ENCODE measurements around the gene MYL4.

The MYL4 gene

GRCh38 chr17:47244697-47245096, 35.5 kb downstream of the MYL4 start:
- no peaks in the 10 kb centered on the region for H3K79me2 ChIP-seq (ENCODE audit: insufficient read depth, low read length)
- H3K4me1 ChIP-seq (ENCODE audit: insufficient read depth, low read length, poor library complexity, severe bottlenecking): peaks cover 31% of the 10 kb centered on the region
- TF ChIP-seq EZH2phosphoT487 (IDR thresholded peaks at IDR 0.05; ENCODE audit: borderline replicate concordance): no peak
- TF ChIP-seq, protein P1, sequence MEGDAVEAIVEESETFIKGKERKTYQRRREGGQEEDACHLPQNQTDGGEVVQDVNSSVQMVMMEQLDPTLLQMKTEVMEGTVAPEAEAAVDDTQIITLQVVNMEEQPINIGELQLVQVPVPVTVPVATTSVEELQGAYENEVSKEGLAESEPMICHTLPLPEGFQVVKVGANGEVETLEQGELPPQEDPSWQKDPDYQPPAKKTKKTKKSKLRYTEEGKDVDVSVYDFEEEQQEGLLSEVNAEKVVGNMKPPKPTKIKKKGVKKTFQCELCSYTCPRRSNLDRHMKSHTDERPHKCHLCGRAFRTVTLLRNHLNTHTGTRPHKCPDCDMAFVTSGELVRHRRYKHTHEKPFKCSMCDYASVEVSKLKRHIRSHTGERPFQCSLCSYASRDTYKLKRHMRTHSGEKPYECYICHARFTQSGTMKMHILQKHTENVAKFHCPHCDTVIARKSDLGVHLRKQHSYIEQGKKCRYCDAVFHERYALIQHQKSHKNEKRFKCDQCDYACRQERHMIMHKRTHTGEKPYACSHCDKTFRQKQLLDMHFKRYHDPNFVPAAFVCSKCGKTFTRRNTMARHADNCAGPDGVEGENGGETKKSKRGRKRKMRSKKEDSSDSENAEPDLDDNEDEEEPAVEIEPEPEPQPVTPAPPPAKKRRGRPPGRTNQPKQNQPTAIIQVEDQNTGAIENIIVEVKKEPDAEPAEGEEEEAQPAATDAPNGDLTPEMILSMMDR (conservative IDR thresholded peaks at IDR 0.05; ENCODE audit: low read length): no peak
- no peak overlapping the region for H3K9ac ChIP-seq (ENCODE audit: low read depth, low read length, poor library complexity, severe bottlenecking)
- no peaks in the 10 kb centered on the region for H3F3A ChIP-seq (ENCODE audit: low read depth)
- no peaks in the 10 kb centered on the region for H3K9me3 ChIP-seq (ENCODE audit: insufficient read depth, low read depth, low read length)
- H4K20me1 ChIP-seq (ENCODE audit: insufficient read depth, low read length, poor library complexity, severe bottlenecking): no peaks in the 10 kb centered on the region
- H3K4me3 ChIP-seq (ENCODE audit: low read length, poor library complexity, severe bottlenecking): no peak overlapping the region
- H3K27me3 ChIP-seq (ENCODE audit: insufficient read depth, low read length, poor library complexity, severe bottlenecking): no peaks in the 10 kb centered on the region
- H3K9me2 ChIP-seq (replicated peaks; ENCODE audit: low read depth, low read length): no peaks in the 10 kb centered on the region
- H3K4me2 ChIP-seq (ENCODE audit: low read depth, low read length, poor library complexity, severe bottlenecking): no peak overlapping the region
- H2AFZ ChIP-seq (ENCODE audit: low read length): 0 out of 2 replicates have a peak overlapping the region, but pooled peaks have one; percentile 1
- H3K36me3 ChIP-seq (ENCODE audit: insufficient read depth, low read length): no peaks in the 10 kb centered on the region

DNA sequence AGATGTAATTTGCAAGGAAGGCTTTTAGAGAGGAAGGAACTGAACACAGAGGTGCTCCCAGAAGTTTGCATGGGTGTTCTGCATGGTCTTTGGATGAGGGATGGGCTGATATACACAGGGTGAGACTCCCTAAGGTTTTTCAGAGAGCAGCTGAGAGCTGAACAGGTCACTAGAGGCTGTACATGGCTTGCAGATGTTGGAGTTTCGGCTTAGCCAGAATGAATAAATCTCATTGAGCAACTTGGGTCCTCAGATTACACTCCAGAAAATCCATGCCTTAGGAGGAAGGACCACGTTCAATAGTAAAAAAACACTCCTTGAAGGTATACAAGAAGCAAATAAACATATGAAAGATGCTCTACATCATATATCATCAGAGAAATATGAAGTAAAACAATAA, 37.0 kb downstream of the MYL4 start:
- no peaks in the 10 kb centered on the region for H3K9me2 ChIP-seq (replicated peaks; ENCODE audit: low read depth, low read length)
- H3K79me2 ChIP-seq (ENCODE audit: insufficient read depth, low read length): no peaks in the 10 kb centered on the region
- no peak overlapping the region for H3K9ac ChIP-seq (ENCODE audit: low read depth, low read length, poor library complexity, severe bottlenecking)
- peaks cover 17% of the 10 kb centered on the region for H3K4me1 ChIP-seq (ENCODE audit: insufficient read depth, low read length, poor library complexity, severe bottlenecking)
- no peak overlapping the region for H2AFZ ChIP-seq (ENCODE audit: low read length)
- H3K27me3 ChIP-seq (ENCODE audit: insufficient read depth, low read length, poor library complexity, severe bottlenecking): no peaks in the 10 kb centered on the region
- no peak overlapping the region for H3K4me2 ChIP-seq (ENCODE audit: low read depth, low read length, poor library complexity, severe bottlenecking)
- H3K36me3 ChIP-seq (ENCODE audit: insufficient read depth, low read length): no peaks in the 10 kb centered on the region
- H4K20me1 ChIP-seq (ENCODE audit: insufficient read depth, low read length, poor library complexity, severe bottlenecking): no peaks in the 10 kb centered on the region
- no peaks in the 10 kb centered on the region for H3K9me3 ChIP-seq (ENCODE audit: insufficient read depth, low read depth, low read length)
- H3K4me3 ChIP-seq (ENCODE audit: low read length, poor library complexity, severe bottlenecking): no peak overlapping the region
- TF ChIP-seq, protein P1 (conservative IDR thresholded peaks at IDR 0.05; ENCODE audit: low read length): no peak
- TF ChIP-seq EZH2phosphoT487 (IDR thresholded peaks at IDR 0.05; ENCODE audit: borderline replicate concordance): no peak
- H3F3A ChIP-seq (ENCODE audit: low read depth): no peaks in the 10 kb centered on the region

DNA sequence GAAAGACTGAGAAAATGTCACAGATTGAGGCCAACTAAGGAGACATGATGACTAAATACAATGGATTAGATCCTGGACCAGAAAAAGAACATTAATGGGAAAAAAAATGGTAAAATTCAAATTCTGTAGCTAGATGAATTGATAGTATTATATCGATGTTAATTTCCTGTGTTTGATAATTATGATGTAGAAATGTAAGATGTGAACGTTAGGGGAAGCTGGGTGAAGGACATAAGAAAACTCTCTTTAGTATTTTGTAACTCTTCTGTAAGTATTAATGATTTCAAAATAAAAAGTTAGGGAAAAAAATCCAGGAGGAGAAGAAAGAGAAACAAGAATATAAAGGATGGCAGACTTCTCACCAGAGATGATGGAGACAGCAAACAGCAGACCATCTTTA, 41.7 kb downstream of the MYL4 start:
- no peaks in the 10 kb centered on the region for H3F3A ChIP-seq (ENCODE audit: low read depth)
- TF ChIP-seq, protein P1 (conservative IDR thresholded peaks at IDR 0.05; ENCODE audit: low read length): no peak
- TF ChIP-seq EZH2phosphoT487 (IDR thresholded peaks at IDR 0.05; ENCODE audit: borderline replicate concordance): no peak

More for the DNA sequence above, 41.7 kb downstream of the MYL4 start:
- H3K4me2 ChIP-seq (ENCODE audit: low read depth, low read length, poor library complexity, severe bottlenecking): no peak overlapping the region
- no peaks in the 10 kb centered on the region for H3K79me2 ChIP-seq (ENCODE audit: insufficient read depth, low read length)
- H4K20me1 ChIP-seq (ENCODE audit: insufficient read depth, low read length, poor library complexity, severe bottlenecking): no peaks in the 10 kb centered on the region
- H3K4me1 ChIP-seq (ENCODE audit: insufficient read depth, low read length, poor library complexity, severe bottlenecking): no peaks in the 10 kb centered on the region
- no peaks in the 10 kb centered on the region for H3K36me3 ChIP-seq (ENCODE audit: insufficient read depth, low read length)
- no peaks in the 10 kb centered on the region for H3K9me2 ChIP-seq (replicated peaks; ENCODE audit: low read depth, low read length)
- no peak overlapping the region for H3K4me3 ChIP-seq (ENCODE audit: low read length, poor library complexity, severe bottlenecking)
- no peak overlapping the region for H3K9ac ChIP-seq (ENCODE audit: low read depth, low read length, poor library complexity, severe bottlenecking)
- H3K9me3 ChIP-seq (ENCODE audit: insufficient read depth, low read depth, low read length): no peaks in the 10 kb centered on the region
- H2AFZ ChIP-seq (ENCODE audit: low read length): no peak overlapping the region
- H3K27me3 ChIP-seq (ENCODE audit: insufficient read depth, low read length, poor library complexity, severe bottlenecking): no peaks in the 10 kb centered on the region
